ENCODE results near the gene TRPM6. TPM values are rescaled to one million over a fixed set of nuclear protein-coding genes. Genes with fewer than 3 reads are reported as not detected.

TRPM6 gene
- polyA plus RNA-seq, 1 experiment = 0.02 TPM

- DNase-seq (ENCODE audit: low read depth) = no peak
- H3K4me3 ChIP-seq (ENCODE audit: low read depth, low read length) = no peak overlapping the region
- no peak for TF ChIP-seq CTCF (IDR thresholded peaks at IDR 0.05; ENCODE audit: insufficient read depth, low read depth, low read length)
- no peaks in the 10 kb centered on the region for H3K36me3 ChIP-seq (ENCODE audit: control insufficient read depth, insufficient read depth, low read length)
- POLR2A ChIA-PET = no interaction called here
- H3K27me3 ChIP-seq (ENCODE audit: control insufficient read depth, insufficient read depth, low read length) = no peaks in the 10 kb centered on the region; the same call in 1 of the 2 replicates
- CTCF ChIA-PET = interaction anchor here (1.4 to 10.3 kb wide), 3 partner anchors 13 to 466 kb away, joined by 7 to 196 read pairs (median 8); no protein-coding TSS in a partner anchor
Observed at GRCh38 chr9:74771262-74771585, 116.5 kb downstream of the TRPM6 start.

- Histone ChIP-seq H3K27me3 (ENCODE audit: control insufficient read depth, insufficient read depth, low read length) (no peaks in the 10 kb centered on the region; the same call in 1 of the 2 replicates), H3K4me3 (ENCODE audit: low read depth, low read length) (no peak overlapping the region), H3K36me3 (ENCODE audit: control insufficient read depth, insufficient read depth, low read length) (no peaks in the 10 kb centered on the region)
- DNase-seq (ENCODE audit: low read depth) = no peak
- CTCF ChIA-PET = interaction anchor here (1.2 to 10.3 kb wide), 5 partner anchors 13 to 467 kb away, joined by 3 to 196 read pairs (median 7); no protein-coding TSS in a partner anchor
- POLR2A ChIA-PET = no interaction called here
- peak; percentile 66 for TF ChIP-seq CTCF (IDR thresholded peaks at IDR 0.05; ENCODE audit: insufficient read depth, low read depth, low read length)
Observed at GRCh38 chr9:74770508-74771261, 117.0 kb downstream of the TRPM6 start.

- no peak for TF ChIP-seq CTCF (IDR thresholded peaks at IDR 0.05; ENCODE audit: insufficient read depth, low read depth, low read length)
- ChIA-PET CTCF (no interaction called here), POLR2A (no interaction called here)
- DNase-seq (ENCODE audit: low read depth) = no peak
- Histone ChIP-seq H3K36me3 (ENCODE audit: control insufficient read depth, insufficient read depth, low read length) (no peaks in the 10 kb centered on the region), H3K4me3 (ENCODE audit: low read depth, low read length) (no peak overlapping the region), H3K27me3 (ENCODE audit: control insufficient read depth, insufficient read depth, low read length) (no peaks in the 10 kb centered on the region; the same call in 1 of the 2 replicates)
Observed at GRCh38 chr9:74765481-74765971, 122.2 kb downstream of the TRPM6 start.

- no peak for DNase-seq (ENCODE audit: low read depth)
- CTCF ChIA-PET = interaction anchor here (4.4 kb wide), 1 partner anchor 11 kb away, joined by 22 read pairs; no protein-coding TSS in a partner anchor
- POLR2A ChIA-PET = no interaction called here
- TF ChIP-seq CTCF (IDR thresholded peaks at IDR 0.05; ENCODE audit: insufficient read depth, low read depth, low read length) = no peak
- Histone ChIP-seq H3K4me3 (ENCODE audit: low read depth, low read length) (no peak overlapping the region), H3K27me3 (ENCODE audit: control insufficient read depth, insufficient read depth, low read length) (no peaks in the 10 kb centered on the region), H3K36me3 (ENCODE audit: control insufficient read depth, insufficient read depth, low read length) (no peaks in the 10 kb centered on the region)
Observed at GRCh38 chr9:74762950-74763349, 124.8 kb downstream of the TRPM6 start.

GRCh38 chr9:74760031-74760700, 127.6 kb downstream of the TRPM6 start:
- Histone ChIP-seq H3K4me3 (ENCODE audit: low read depth, low read length) (no peak overlapping the region), H3K36me3 (ENCODE audit: control insufficient read depth, insufficient read depth, low read length) (no peaks in the 10 kb centered on the region), H3K27me3 (ENCODE audit: control insufficient read depth, insufficient read depth, low read length) (no peaks in the 10 kb centered on the region)
- POLR2A ChIA-PET = no interaction called here
- CTCF ChIA-PET = interaction anchor here (1.4 to 4.4 kb wide), 3 partner anchors 13 to 15 kb away, joined by 4 to 22 read pairs (median 4); no protein-coding TSS in a partner anchor
- DNase-seq (ENCODE audit: low read depth) = peak; percentile 62
- no peak for TF ChIP-seq CTCF (IDR thresholded peaks at IDR 0.05; ENCODE audit: insufficient read depth, low read depth, low read length)

All from BJ (cell line).